ENCODE results near the gene SIGLEC8.
"Not testable (repeated sequence)": the region's sequence is repeated elsewhere in the genome, so short reads cannot be mapped to it uniquely, and the experiment has no call there.

SIGLEC8 gene

GRCh38 chr19:51473009-51473707, 14.9 kb upstream of the SIGLEC8 start:
- DNase-seq (ENCODE audit: low spot score): peak; percentile 41

GRCh38 chr19:51472607-51473006, 14.4 kb upstream of the SIGLEC8 start:
- DNase-seq (ENCODE audit: low spot score): no peak

- DNase-seq (ENCODE audit: low spot score): no peak
These were observed 13.3 kb upstream of the SIGLEC8 start for GRCh38 chr19:51471527-51471926.

- DNase-seq (ENCODE audit: low spot score): no peak
These were observed 12.7 kb upstream of the SIGLEC8 start for GRCh38 chr19:51470966-51471365.

- DNase-seq (ENCODE audit: low spot score): no peak
These were observed 11.4 kb upstream of the SIGLEC8 start for GRCh38 chr19:51469629-51470028.

- DNase-seq (ENCODE audit: low spot score): no peak
These were observed 10.9 kb upstream of the SIGLEC8 start for GRCh38 chr19:51469162-51469561.

GRCh38 chr19:51468545-51468920, 10.3 kb upstream of the SIGLEC8 start:
- DNase-seq (ENCODE audit: low spot score): no peak

GRCh38 chr19:51467864-51468544, 9.8 kb upstream of the SIGLEC8 start:
- no peak for DNase-seq (ENCODE audit: low spot score)

- DNase-seq (ENCODE audit: low spot score): no peak
These were observed 8.5 kb upstream of the SIGLEC8 start for GRCh38 chr19:51466723-51467122.

GRCh38 chr19:51463976-51464581, 5.8 kb upstream of the SIGLEC8 start:
- not testable (repeated sequence) for DNase-seq (ENCODE audit: low spot score)

- DNase-seq (ENCODE audit: low spot score): no peak
These were observed 4.4 kb upstream of the SIGLEC8 start for GRCh38 chr19:51462681-51463080.

- DNase-seq (ENCODE audit: low spot score): no peak
These were observed 4.0 kb upstream of the SIGLEC8 start for GRCh38 chr19:51462276-51462675.

- DNase-seq (ENCODE audit: low spot score): no peak
These were observed 3.5 kb upstream of the SIGLEC8 start for GRCh38 chr19:51461723-51462161.

GRCh38 chr19:51460164-51460992, 2.1 kb upstream of the SIGLEC8 start:
- DNase-seq (ENCODE audit: low spot score): no peak

GRCh38 chr19:51458899-51459505, 748 bp upstream of the SIGLEC8 start:
- no peak for DNase-seq (ENCODE audit: low spot score)

GRCh38 chr19:51457351-51458013, 772 bp downstream of the SIGLEC8 start:
- no peak for DNase-seq (ENCODE audit: low spot score)

GRCh38 chr19:51456541-51457290, 1.5 kb downstream of the SIGLEC8 start:
- DNase-seq (ENCODE audit: low spot score): no peak

- DNase-seq (ENCODE audit: low spot score): no peak
These were observed 7.4 kb downstream of the SIGLEC8 start for GRCh38 chr19:51450730-51451307.

- no peak for DNase-seq (ENCODE audit: low spot score)
These were observed 9.7 kb downstream of the SIGLEC8 start for GRCh38 chr19:51448411-51449016.

GRCh38 chr19:51448011-51448410, 10.2 kb downstream of the SIGLEC8 start:
- DNase-seq (ENCODE audit: low spot score): no peak
